HL-60 (cell line): ENCODE measurements around the gene KIRREL1.

ENCODE experiments used
- DNase-seq, 2 experiments: peaks; one replicate each; pipeline ENCODE4 v3.0.0-alpha.2; 2010 to 2020; ENCODE audit warnings: low read depth in 1 of 2, low spot score in 1 of 2
- H3K27ac ChIP-seq: fragments of 250-450 bp; sonication (Bioruptor Pico); replicated peaks from 2 replicates; pipeline ENCODE4 v1.5.1; 2020; ENCODE audit warnings: mild to moderate bottlenecking, moderate library complexity
- H3K27me3 ChIP-seq: fragments of 250-450 bp; sonication (Bioruptor Pico); 2 replicates; pipeline ENCODE4 v1.5.1; 2021; ENCODE audit warnings: mild to moderate bottlenecking, moderate library complexity; ENCODE audit not compliant: insufficient read depth, poor library complexity, severe bottlenecking
- H3K4me3 ChIP-seq: replicated peaks from 2 replicates; pipeline ENCODE4 v1.5.1; 2011; ENCODE audit warnings: mild to moderate bottlenecking, control low read depth, low read length; ENCODE audit not compliant: insufficient read depth
- GABPA ChIP-seq: IDR thresholded peaks from 2 replicates; pipeline ENCODE4 v1.6.1; 2012; ENCODE audit warnings: low read depth
- POLR2AphosphoS5 ChIP-seq: IDR thresholded peaks from 2 replicates; pipeline ENCODE4 v1.6.1; 2012; ENCODE audit warnings: low read depth
- SPI1 ChIP-seq: IDR thresholded peaks from 2 replicates; pipeline ENCODE4 v1.6.1; 2012; ENCODE audit warnings: low read depth, mild to moderate bottlenecking, borderline replicate concordance
- TF ChIP-seq, protein P1 (sequence below): IDR thresholded peaks from one replicate; pipeline ENCODE4 v1.5.1; 2011; ENCODE audit warnings: low read length, control low read depth, inconsistent platforms; ENCODE audit not compliant: insufficient read depth
- TF ChIP-seq, protein P2 (sequence below): IDR thresholded peaks from 2 replicates; pipeline ENCODE4 v1.6.1; 2012; ENCODE audit warnings: low read depth; ENCODE audit not compliant: insufficient replicate concordance

The KIRREL1 gene

DNA sequence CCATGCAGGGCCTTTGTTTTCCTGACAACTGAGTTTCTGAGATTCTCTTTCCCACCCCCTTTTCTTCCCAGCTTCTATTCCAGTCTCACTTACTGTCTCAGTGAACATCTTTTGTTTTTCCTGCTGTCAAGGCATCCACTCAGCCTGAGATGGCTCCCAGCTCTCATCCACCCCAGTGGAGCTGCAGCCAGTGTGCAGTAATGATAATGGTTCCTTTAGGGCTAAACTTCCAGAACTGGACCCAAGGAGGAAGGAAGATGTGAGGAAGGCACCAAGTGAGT is 44.4 kb upstream of the KIRREL1 start:
- no peak for DNase-seq
- H3K27me3 ChIP-seq, result no peaks in the 10 kb centered on the region

DNA sequence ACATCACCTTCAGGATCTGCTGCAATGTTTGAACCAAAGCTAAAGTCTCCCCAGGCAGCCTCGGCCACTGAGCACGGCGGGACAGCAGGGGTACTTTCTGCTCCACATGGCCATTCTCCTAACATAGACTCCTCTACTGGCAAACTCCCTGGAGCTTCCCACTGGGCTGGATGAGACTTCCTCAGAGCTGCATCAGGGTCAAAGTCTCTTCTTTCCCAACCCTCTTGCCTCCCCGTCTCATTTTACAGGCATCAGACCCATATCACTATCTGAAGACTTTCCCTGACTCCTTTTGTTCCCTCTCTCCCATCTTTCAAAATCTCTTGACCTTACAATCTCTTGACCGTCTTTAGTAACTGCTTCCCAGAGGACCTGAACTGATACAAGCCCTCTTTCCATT is 42.2 kb upstream of the KIRREL1 start:
- no peak overlapping the region for H3K27ac ChIP-seq
- no peak overlapping the region for H3K4me3 ChIP-seq
- no peak for DNase-seq
- H3K27me3 ChIP-seq, result no peaks in the 10 kb centered on the region
- TF ChIP-seq GABPA (no peak), SPI1 (no peak), POLR2AphosphoS5 (no peak)
- TF ChIP-seq, protein P1, sequence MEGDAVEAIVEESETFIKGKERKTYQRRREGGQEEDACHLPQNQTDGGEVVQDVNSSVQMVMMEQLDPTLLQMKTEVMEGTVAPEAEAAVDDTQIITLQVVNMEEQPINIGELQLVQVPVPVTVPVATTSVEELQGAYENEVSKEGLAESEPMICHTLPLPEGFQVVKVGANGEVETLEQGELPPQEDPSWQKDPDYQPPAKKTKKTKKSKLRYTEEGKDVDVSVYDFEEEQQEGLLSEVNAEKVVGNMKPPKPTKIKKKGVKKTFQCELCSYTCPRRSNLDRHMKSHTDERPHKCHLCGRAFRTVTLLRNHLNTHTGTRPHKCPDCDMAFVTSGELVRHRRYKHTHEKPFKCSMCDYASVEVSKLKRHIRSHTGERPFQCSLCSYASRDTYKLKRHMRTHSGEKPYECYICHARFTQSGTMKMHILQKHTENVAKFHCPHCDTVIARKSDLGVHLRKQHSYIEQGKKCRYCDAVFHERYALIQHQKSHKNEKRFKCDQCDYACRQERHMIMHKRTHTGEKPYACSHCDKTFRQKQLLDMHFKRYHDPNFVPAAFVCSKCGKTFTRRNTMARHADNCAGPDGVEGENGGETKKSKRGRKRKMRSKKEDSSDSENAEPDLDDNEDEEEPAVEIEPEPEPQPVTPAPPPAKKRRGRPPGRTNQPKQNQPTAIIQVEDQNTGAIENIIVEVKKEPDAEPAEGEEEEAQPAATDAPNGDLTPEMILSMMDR, result no peak
- TF ChIP-seq, protein P2, sequence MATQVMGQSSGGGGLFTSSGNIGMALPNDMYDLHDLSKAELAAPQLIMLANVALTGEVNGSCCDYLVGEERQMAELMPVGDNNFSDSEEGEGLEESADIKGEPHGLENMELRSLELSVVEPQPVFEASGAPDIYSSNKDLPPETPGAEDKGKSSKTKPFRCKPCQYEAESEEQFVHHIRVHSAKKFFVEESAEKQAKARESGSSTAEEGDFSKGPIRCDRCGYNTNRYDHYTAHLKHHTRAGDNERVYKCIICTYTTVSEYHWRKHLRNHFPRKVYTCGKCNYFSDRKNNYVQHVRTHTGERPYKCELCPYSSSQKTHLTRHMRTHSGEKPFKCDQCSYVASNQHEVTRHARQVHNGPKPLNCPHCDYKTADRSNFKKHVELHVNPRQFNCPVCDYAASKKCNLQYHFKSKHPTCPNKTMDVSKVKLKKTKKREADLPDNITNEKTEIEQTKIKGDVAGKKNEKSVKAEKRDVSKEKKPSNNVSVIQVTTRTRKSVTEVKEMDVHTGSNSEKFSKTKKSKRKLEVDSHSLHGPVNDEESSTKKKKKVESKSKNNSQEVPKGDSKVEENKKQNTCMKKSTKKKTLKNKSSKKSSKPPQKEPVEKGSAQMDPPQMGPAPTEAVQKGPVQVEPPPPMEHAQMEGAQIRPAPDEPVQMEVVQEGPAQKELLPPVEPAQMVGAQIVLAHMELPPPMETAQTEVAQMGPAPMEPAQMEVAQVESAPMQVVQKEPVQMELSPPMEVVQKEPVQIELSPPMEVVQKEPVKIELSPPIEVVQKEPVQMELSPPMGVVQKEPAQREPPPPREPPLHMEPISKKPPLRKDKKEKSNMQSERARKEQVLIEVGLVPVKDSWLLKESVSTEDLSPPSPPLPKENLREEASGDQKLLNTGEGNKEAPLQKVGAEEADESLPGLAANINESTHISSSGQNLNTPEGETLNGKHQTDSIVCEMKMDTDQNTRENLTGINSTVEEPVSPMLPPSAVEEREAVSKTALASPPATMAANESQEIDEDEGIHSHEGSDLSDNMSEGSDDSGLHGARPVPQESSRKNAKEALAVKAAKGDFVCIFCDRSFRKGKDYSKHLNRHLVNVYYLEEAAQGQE, result no peak

More for the DNA sequence above, 44.4 kb upstream of the KIRREL1 start:
- TF ChIP-seq, protein P1, result no peak
- H3K27ac ChIP-seq, result no peak overlapping the region
- H3K4me3 ChIP-seq, result no peak overlapping the region

DNA sequence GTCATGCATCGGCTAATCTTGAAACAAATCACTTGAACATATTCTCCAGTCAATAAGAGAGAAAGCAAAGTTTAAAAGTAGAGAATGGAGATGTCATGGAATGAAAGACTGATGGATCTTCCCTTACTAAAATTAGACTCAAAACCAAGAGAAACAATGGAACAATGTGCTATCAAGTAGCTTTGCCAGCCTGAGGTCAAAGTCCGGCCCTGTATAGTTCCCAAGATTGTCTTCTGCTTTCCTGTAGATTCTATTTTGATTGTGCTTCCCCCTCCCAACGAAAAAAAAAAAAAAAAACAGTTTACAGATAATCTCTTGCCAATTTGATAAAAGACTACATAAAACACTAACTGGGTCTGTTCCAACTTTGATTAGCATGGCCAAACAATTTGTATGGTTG is 40.8 kb upstream of the KIRREL1 start:
- no peak for DNase-seq
- TF ChIP-seq, protein P2, result no peak
- TF ChIP-seq, protein P1, result no peak
- TF ChIP-seq SPI1 (no peak), GABPA (no peak), POLR2AphosphoS5 (no peak)
- Histone ChIP-seq H3K27ac (no peak overlapping the region), H3K4me3 (no peak overlapping the region), H3K27me3 (no peaks in the 10 kb centered on the region)

DNA sequence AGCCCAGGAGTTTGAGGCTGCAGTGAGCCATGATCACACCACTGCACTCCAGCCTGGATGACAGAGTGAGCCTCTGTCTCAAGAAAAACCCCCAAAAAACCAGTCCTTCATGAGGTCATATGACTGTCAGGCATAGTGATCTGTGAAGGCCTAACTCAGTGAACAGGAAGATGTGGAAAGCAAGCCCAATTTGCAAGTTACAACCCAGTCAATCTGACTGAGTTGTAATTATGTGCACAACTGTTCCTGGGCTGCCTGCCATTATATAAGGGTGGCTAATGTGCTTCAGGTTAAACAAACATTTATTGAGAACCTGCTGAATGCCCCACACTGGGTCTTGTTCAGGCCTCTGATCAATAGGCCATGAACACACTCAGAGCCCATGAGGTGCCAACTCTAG is 38.2 kb upstream of the KIRREL1 start:
- DNase-seq, result no peak
- H3K4me3 ChIP-seq, result no peak overlapping the region
- H3K27ac ChIP-seq, result no peak overlapping the region
- H3K27me3 ChIP-seq, result no peaks in the 10 kb centered on the region
- no peak for TF ChIP-seq POLR2AphosphoS5

DNA sequence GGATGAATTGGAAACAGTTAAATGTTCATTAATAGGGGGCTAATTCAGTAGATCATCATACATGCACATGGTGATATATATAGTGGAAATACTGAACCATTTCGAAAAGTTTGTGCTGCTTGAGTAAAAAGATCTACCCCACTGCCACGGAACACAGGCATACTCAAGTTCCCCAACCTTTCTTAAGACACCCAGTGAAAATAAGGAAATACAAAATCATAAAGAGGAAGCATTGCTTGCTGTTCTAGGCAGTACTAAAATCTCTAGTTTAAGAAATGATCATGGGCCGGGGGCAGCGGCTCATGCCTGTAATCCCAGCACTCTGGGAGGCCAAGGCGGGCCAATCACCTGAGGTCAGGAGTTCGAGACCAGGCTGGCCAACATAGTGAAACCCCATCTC is 37.6 kb upstream of the KIRREL1 start:
- TF ChIP-seq, protein P1, result no peak
- TF ChIP-seq SPI1, result peak; percentile 38; the same call in 1 of the 2 replicates

More for the DNA sequence above, 37.6 kb upstream of the KIRREL1 start:
- H3K27ac ChIP-seq, result no peak overlapping the region
- peak in 1 of 2 experiments; percentile 46 for DNase-seq
- no peaks in the 10 kb centered on the region for H3K27me3 ChIP-seq
- H3K4me3 ChIP-seq, result no peak overlapping the region
